ENCODE results near the gene F10.

Gene F10

DNA sequence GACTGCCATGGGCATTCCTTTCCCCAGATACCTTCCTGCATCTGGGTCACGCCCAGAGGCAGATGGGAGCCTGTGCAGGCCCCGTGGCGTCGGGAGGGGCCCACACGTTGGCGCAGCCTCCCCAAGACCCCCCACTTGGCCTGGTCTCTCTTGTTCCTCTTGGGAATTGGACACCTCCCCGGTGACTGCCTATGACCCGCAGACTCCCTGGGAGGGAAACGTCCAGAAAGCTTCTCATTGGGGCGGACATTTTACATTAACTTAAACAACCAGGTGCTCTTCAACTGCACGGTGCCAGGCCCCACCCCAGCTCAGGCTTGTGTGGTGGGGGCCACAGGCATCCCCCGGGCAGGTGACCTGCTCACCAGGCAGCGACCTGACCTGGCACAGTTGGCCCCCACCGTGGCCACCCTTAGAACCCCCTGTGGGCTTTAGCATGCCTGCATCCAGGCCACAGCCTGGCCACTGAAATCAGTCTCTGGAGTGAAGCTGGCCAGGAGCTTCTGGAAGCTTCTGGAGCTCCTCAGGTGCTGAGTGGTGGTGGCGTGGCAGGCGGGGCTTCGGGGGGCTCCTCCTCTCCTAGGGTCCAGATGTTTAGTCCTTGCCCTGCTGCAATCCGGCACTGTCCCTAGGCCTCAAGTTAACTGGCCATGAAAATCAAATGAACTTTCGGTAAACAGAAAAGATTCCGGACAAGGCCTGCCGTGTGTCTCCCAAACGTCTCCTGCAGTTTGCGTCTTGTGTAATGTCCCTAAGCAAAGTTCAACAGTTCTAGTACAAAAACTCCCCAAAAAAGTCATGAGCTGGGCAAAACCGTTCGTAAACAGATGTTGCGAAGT is 27.3 kb downstream of the F10 start:
- ATAC-seq, result no peak
- TF ChIP-seq ZNF8 (CRISPR knock-in tag; IDR thresholded peaks at IDR 0.05) (no peak), ISL1 (CRISPR knock-in tag; IDR thresholded peaks at IDR 0.05) (no peak), ZNF565 (CRISPR knock-in tag; conservative IDR thresholded peaks at IDR 0.05; ENCODE audit: low read depth) (no peak), ARNTL (CRISPR knock-in tag; IDR thresholded peaks at IDR 0.05; ENCODE audit: borderline replicate concordance, low read depth) (no peak), CSDC2 (CRISPR knock-in tag; IDR thresholded peaks at IDR 0.05) (no peak), GLIS3 (CRISPR knock-in tag; IDR thresholded peaks at IDR 0.05) (no peak)
- TF ChIP-seq, protein P1, sequence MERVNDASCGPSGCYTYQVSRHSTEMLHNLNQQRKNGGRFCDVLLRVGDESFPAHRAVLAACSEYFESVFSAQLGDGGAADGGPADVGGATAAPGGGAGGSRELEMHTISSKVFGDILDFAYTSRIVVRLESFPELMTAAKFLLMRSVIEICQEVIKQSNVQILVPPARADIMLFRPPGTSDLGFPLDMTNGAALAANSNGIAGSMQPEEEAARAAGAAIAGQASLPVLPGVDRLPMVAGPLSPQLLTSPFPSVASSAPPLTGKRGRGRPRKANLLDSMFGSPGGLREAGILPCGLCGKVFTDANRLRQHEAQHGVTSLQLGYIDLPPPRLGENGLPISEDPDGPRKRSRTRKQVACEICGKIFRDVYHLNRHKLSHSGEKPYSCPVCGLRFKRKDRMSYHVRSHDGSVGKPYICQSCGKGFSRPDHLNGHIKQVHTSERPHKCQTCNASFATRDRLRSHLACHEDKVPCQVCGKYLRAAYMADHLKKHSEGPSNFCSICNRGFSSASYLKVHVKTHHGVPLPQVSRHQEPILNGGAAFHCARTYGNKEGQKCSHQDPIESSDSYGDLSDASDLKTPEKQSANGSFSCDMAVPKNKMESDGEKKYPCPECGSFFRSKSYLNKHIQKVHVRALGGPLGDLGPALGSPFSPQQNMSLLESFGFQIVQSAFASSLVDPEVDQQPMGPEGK (CRISPR knock-in tag; IDR thresholded peaks at IDR 0.05; ENCODE audit: borderline replicate concordance), result no peak

DNA sequence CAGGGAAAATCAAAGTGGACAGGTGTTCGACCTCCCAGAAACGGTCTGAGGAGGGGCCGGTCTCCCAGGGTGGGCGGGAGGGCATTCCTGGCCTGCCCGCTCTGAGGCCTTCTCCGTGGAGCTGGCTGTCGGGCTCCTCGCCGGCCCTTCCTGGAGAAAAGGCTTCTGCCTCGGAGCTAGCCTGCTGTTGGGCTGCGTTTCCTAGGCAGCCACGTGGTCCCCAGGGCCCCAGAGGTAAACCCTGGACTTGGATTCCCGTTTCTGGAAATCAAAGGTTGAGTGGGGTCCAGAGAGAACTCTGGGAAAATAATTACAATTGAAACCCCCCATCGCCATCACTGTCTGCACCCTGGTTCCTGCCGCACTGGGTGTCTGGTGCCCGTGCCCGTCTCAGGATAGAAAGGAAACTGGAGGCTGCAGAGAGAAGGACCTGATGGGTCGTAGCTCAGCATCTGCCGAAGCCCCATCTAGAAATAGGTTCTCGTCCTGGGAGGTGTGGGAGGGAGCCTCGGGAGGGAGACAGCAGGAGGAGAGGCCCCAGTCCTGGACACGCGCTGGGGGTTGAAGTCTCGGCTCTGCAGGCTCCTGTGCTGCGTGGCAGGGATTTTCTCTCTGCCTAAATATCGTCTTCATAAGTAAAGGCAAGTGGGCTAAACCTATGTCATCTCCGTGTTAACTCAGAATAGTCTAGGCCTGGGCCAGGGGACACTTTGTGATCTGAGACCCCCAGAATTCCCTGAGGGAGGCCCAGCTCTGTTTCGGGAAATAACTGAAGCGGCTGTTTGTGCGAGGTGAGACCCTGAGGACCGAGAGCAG is 28.2 kb downstream of the F10 start:
- ATAC-seq, result no peak
- no peak for TF ChIP-seq OSR1 (CRISPR knock-in tag; IDR thresholded peaks at IDR 0.05)
- TF ChIP-seq BACH2 (CRISPR knock-in tag; IDR thresholded peaks at IDR 0.05; ENCODE audit: borderline replicate concordance), result no peak
- no peak for TF ChIP-seq ZNF8 (CRISPR knock-in tag; IDR thresholded peaks at IDR 0.05)
- TF ChIP-seq ZNF70 (CRISPR knock-in tag; IDR thresholded peaks at IDR 0.05), result no peak
- TF ChIP-seq ZFP3 (CRISPR knock-in tag; IDR thresholded peaks at IDR 0.05), result no peak
- no peak for TF ChIP-seq ZC3H10 (CRISPR knock-in tag; IDR thresholded peaks at IDR 0.05)
- no peak for TF ChIP-seq CSDC2 (CRISPR knock-in tag; IDR thresholded peaks at IDR 0.05)
- TF ChIP-seq RARB (CRISPR knock-in tag; IDR thresholded peaks at IDR 0.05), result no peak
- TF ChIP-seq TOX (CRISPR knock-in tag; IDR thresholded peaks at IDR 0.05; ENCODE audit: borderline replicate concordance), result no peak
- TF ChIP-seq POU6F1 (CRISPR knock-in tag; IDR thresholded peaks at IDR 0.05; ENCODE audit: borderline replicate concordance, low read depth), result no peak
- TF ChIP-seq TCF4 (CRISPR knock-in tag; IDR thresholded peaks at IDR 0.05; ENCODE audit: borderline replicate concordance), result no peak
- no peak for TF ChIP-seq CSRNP3 (CRISPR knock-in tag; IDR thresholded peaks at IDR 0.05)
- TF ChIP-seq, protein P2, sequence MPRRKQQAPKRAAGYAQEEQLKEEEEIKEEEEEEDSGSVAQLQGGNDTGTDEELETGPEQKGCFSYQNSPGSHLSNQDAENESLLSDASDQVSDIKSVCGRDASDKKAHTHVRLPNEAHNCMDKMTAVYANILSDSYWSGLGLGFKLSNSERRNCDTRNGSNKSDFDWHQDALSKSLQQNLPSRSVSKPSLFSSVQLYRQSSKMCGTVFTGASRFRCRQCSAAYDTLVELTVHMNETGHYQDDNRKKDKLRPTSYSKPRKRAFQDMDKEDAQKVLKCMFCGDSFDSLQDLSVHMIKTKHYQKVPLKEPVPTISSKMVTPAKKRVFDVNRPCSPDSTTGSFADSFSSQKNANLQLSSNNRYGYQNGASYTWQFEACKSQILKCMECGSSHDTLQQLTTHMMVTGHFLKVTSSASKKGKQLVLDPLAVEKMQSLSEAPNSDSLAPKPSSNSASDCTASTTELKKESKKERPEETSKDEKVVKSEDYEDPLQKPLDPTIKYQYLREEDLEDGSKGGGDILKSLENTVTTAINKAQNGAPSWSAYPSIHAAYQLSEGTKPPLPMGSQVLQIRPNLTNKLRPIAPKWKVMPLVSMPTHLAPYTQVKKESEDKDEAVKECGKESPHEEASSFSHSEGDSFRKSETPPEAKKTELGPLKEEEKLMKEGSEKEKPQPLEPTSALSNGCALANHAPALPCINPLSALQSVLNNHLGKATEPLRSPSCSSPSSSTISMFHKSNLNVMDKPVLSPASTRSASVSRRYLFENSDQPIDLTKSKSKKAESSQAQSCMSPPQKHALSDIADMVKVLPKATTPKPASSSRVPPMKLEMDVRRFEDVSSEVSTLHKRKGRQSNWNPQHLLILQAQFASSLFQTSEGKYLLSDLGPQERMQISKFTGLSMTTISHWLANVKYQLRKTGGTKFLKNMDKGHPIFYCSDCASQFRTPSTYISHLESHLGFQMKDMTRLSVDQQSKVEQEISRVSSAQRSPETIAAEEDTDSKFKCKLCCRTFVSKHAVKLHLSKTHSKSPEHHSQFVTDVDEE (CRISPR knock-in tag; IDR thresholded peaks at IDR 0.05), result no peak
- TF ChIP-seq, protein P1 (CRISPR knock-in tag; IDR thresholded peaks at IDR 0.05; ENCODE audit: borderline replicate concordance), result no peak
- TF ChIP-seq ZNF565 (CRISPR knock-in tag; conservative IDR thresholded peaks at IDR 0.05; ENCODE audit: low read depth), result no peak

Data from SK-N-SH treated with all-trans-retinoic acid at 6 μM for 48 hours (cell line).